IMR-90 (cell line): Measurements from ENCODE around the gene APLF. TPM values are rescaled to one million over a fixed set of nuclear protein-coding genes. Genes with fewer than 3 reads are reported as not detected.

Experiments used
- ATAC-seq: fragments of 200-7000 bp; cut with Tn5 transposase; 2 replicates; pipeline ENCODE4 v1.9.1; 2020; ENCODE audit warnings: low read depth, mild to moderate bottlenecking, moderate library complexity
- BruUV-seq: library from RNA; stranded (reverse); fragments of 400-500 nt; replicated peaks from 2 replicates; lab custom pipeline; 2021; lab: Mats Ljungman, UMichigan
- CTCF ChIA-PET: fragments of 300-600 bp; formaldehyde crosslinking; extraction: SDS; loops from one replicate; lab custom pipeline; 2021; ENCODE audit warnings: antibody characterized with exemption; lab: Yijun Ruan, JAX
- POLR2A ChIA-PET: fragments of 300-600 bp; sonication (Branson Sonifier 250); formaldehyde crosslinking; loops from one replicate; lab custom pipeline; 2022; ENCODE audit warnings: antibody characterized with exemption; ENCODE audit not compliant: unreplicated experiment; lab: Charles Lee
- DNase-seq: peaks from one replicate; pipeline ENCODE4 v3.0.0; 2013
- H2AFZ ChIP-seq: replicated peaks from 2 replicates; pipeline ENCODE3; 2013; ENCODE audit warnings: low read length, mild to moderate bottlenecking; ENCODE audit not compliant: poor library complexity
- H2AK5ac ChIP-seq: 2 replicates; pipeline ENCODE4 v1.6.1; 2013; ENCODE audit warnings: low read depth, low read length, inconsistent platforms
- H2AK9ac ChIP-seq: replicated peaks from 2 replicates; pipeline ENCODE3; 2013; ENCODE audit warnings: mild to moderate bottlenecking, low read depth, low read length, moderate library complexity; ENCODE audit not compliant: poor library complexity
- H2BK120ac ChIP-seq: 2 replicates; pipeline ENCODE4 v1.6.1; 2013; ENCODE audit warnings: low read depth, low read length, inconsistent platforms
- H2BK15ac ChIP-seq: 3 replicates; pipeline ENCODE4 v1.6.1; 2013; ENCODE audit warnings: low read depth, low read length, inconsistent platforms
- H2BK20ac ChIP-seq: 2 replicates; pipeline ENCODE4 v1.6.1; 2013; ENCODE audit warnings: low read depth, mild to moderate bottlenecking, inconsistent platforms, low read length, moderate library complexity
- H2BK5ac ChIP-seq: 2 replicates; pipeline ENCODE4 v1.6.1; 2013; ENCODE audit warnings: mild to moderate bottlenecking, low read depth, low read length, inconsistent platforms; ENCODE audit not compliant: poor library complexity, severe bottlenecking
- H3K14ac ChIP-seq: replicated peaks from 2 replicates; pipeline ENCODE4 v1.6.1; 2013; ENCODE audit warnings: low read depth, low read length, inconsistent platforms
- H3K18ac ChIP-seq: 2 replicates; pipeline ENCODE4 v1.6.1; 2013; ENCODE audit warnings: low read depth, low read length, control low read depth
- H3K23ac ChIP-seq: 2 replicates; pipeline ENCODE4 v1.6.1; 2013; ENCODE audit warnings: low read depth, low read length, inconsistent platforms
- H3K27ac ChIP-seq: 2 replicates; pipeline ENCODE4 v1.5.1; 2013; ENCODE audit warnings: mild to moderate bottlenecking, control low read depth, low read length; ENCODE audit not compliant: insufficient read depth
- H3K27me3 ChIP-seq: 2 replicates; pipeline ENCODE4 v1.6.1; 2013; ENCODE audit warnings: low read length; ENCODE audit not compliant: control insufficient read depth, insufficient read depth
- H3K36me3 ChIP-seq: 2 replicates; pipeline ENCODE4 v1.6.1; 2013; ENCODE audit warnings: low read length, mixed read lengths; ENCODE audit not compliant: control insufficient read depth, insufficient read depth
- H3K4ac ChIP-seq: 2 replicates; pipeline ENCODE4 v1.6.1; 2013; ENCODE audit warnings: low read depth, low read length, inconsistent platforms
- H3K4me1 ChIP-seq: 2 replicates; pipeline ENCODE4 v1.6.1; 2013; ENCODE audit warnings: low read length, mixed read lengths; ENCODE audit not compliant: control insufficient read depth, insufficient read depth
- H3K4me2 ChIP-seq: 2 replicates; pipeline ENCODE4 v1.6.1; 2013; ENCODE audit warnings: low read depth, mild to moderate bottlenecking, control low read depth, low read length, moderate library complexity
- H3K4me3 ChIP-seq: 2 replicates; pipeline ENCODE4 v1.5.1; 2013; ENCODE audit warnings: low read depth, mild to moderate bottlenecking, control low read depth, low read length, moderate library complexity; ENCODE audit not compliant: insufficient read depth
- H3K56ac ChIP-seq: 2 replicates; pipeline ENCODE4 v1.6.1; 2013; ENCODE audit warnings: low read length, inconsistent platforms; ENCODE audit not compliant: insufficient read depth; ENCODE audit errors: extremely low read depth
- H3K79me1 ChIP-seq, 2 experiments: 2 replicates each; pipeline ENCODE4 v1.6.1; 2013; ENCODE audit warnings: low read length in 2 of 2, inconsistent platforms in 1 of 2, low read depth in 1 of 2
- H3K9ac ChIP-seq: 2 replicates; pipeline ENCODE4 v1.6.1; 2013; ENCODE audit warnings: low read depth, low read length, control low read depth
- H3K9me1 ChIP-seq: 2 replicates; pipeline ENCODE4 v1.6.1; 2013; ENCODE audit warnings: low read length, inconsistent platforms; ENCODE audit not compliant: insufficient read depth
- H3K9me3 ChIP-seq: 2 replicates; pipeline ENCODE4 v1.6.1; 2013; ENCODE audit warnings: low read length; ENCODE audit not compliant: control insufficient read depth, insufficient read depth
- H4K20me1 ChIP-seq: 2 replicates; pipeline ENCODE4 v1.6.1; 2013; ENCODE audit warnings: low read length, inconsistent platforms; ENCODE audit not compliant: insufficient read depth
- H4K5ac ChIP-seq: 2 replicates; pipeline ENCODE4 v1.6.1; 2013; ENCODE audit warnings: mild to moderate bottlenecking, low read depth, low read length, control low read depth
- H4K8ac ChIP-seq, 2 experiments: 2 replicates each; pipeline ENCODE4 v1.6.1; 2013; ENCODE audit warnings: low read depth in 2 of 2, low read length in 2 of 2, control low read depth in 1 of 2, inconsistent platforms in 1 of 2
- H4K91ac ChIP-seq: 2 replicates; pipeline ENCODE4 v1.6.1; 2013; ENCODE audit warnings: low read depth, low read length, inconsistent platforms; ENCODE audit not compliant: insufficient read depth
- CEBPB ChIP-seq: IDR thresholded peaks from 2 replicates; pipeline ENCODE4 v1.6.1; 2012; ENCODE audit warnings: low read depth, low read length, improper control_type of control experiment
- CHD1 ChIP-seq: IDR thresholded peaks from 2 replicates; pipeline ENCODE4 v1.6.1; 2012; ENCODE audit warnings: low read depth, low read length, improper control_type of control experiment
- MXI1 ChIP-seq: IDR thresholded peaks from 2 replicates; pipeline ENCODE4 v1.6.1; 2012; ENCODE audit warnings: low read depth, mild to moderate bottlenecking, low read length, moderate library complexity, borderline replicate concordance
- NFE2L2 ChIP-seq: fragments of 150-350 bp; IDR thresholded peaks from 2 replicates; pipeline ENCODE4 v1.6.1; 2016; ENCODE audit warnings: low read depth, mild to moderate bottlenecking, low read length
- POLR2A ChIP-seq: IDR thresholded peaks from 2 replicates; pipeline ENCODE4 v1.6.1; 2012; ENCODE audit warnings: mild to moderate bottlenecking, low read depth, low read length
- RAD21 ChIP-seq: IDR thresholded peaks from 2 replicates; pipeline ENCODE4 v1.6.1; 2012; ENCODE audit warnings: low read length, improper control_type of control experiment
- RFX5 ChIP-seq: IDR thresholded peaks from 2 replicates; pipeline ENCODE4 v1.8.0; 2012; ENCODE audit warnings: low read depth, mild to moderate bottlenecking, low read length, moderate library complexity
- SMC3 ChIP-seq: fragments of 150-350 bp; IDR thresholded peaks from 2 replicates; pipeline ENCODE4 v1.6.1; 2016; ENCODE audit warnings: low read depth, mild to moderate bottlenecking, antibody characterized with exemption, low read length, moderate library complexity
- WGBS, 2 experiments: methylation state at CpG; one replicate each; pipeline versions ENCODE4 v1.1.5 to v1.1.7; 2013; ENCODE audit warnings: missing lambda C conversion rate in 2 of 2; ENCODE audit not compliant: insufficient read length in 1 of 2; ENCODE audit errors: extremely low coverage in 2 of 2; 5-methylcytosine and 5-hydroxymethylcytosine counted together
- dilution Hi-C: fragments of 300-500 bp; cut with HindIII; formaldehyde crosslinking; loops from one replicate; pipeline ENCODE4 v1.14.3; 2018; ENCODE audit warnings: low sequenced_read_pairs; ENCODE audit not compliant: unreplicated experiment
- in situ Hi-C: fragments of 300-500 bp; cut with MboI; formaldehyde crosslinking; loops from 3 replicates; pipeline ENCODE4 v1.14.3; 2019; ENCODE audit warnings: low sequenced_read_pairs, inconsistent platforms, mixed read lengths
- intact Hi-C: fragments of 100-400 bp; cut with micrococcal nuclease; formaldehyde crosslinking; loops from 2 replicates; pipeline ENCODE4 v1.10.0; 2022
- polyA plus RNA-seq, 3 experiments: library from polyadenylated mRNA; depleted of rRNA; stranded (reverse); fragments of >200 nt; gene quantifications; 2 replicates each; pipeline ENCODE4 v1.2.3, GENCODE V29; 2012; ENCODE audit warnings: low replicate concordance in 1 of 3
- total RNA-seq: library from RNA; depleted of rRNA; stranded (reverse); fragments of >200 nt; gene quantifications from 2 replicates; pipeline ENCODE4 v1.2.3, GENCODE V29; 2012

APLF gene
- total and polyA plus RNA-seq, 2 of the 4 experiments (the other 2 are of a cell fraction), result 1.5 to 2.3 TPM

DNA sequence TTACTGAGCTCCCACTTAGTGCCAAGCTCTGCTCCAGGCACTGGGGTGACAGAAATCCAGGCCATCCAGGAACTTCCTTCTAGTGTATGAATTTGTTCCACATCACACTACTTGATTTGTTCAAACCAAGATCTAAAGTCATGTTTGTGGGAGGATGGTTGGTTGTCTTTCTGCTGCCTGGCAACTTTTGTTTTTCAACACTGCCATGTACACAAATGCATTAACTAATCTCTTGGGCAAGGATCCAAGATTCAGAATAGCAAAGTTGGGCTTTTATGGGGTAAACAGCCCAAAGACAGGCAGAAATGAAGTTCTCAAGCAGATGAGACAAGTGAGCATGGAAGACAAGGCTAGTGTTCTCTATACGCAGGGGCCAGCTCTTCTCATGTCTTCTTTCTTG is 122.6 kb downstream of the APLF start:
- no CpG with 5 or more reads among the region's 1 CpG for WGBS, 2 experiments
- Histone ChIP-seq H3K4me2 (no peak overlapping the region), H4K20me1 (no peaks in the 10 kb centered on the region), H2BK20ac (no peak overlapping the region), H4K91ac (no peak overlapping the region; the same call in 1 of the 2 replicates), H3K23ac (no peak overlapping the region), H3K79me1 (no peaks in the 10 kb centered on the region), H3K27me3 (peaks cover 2% of the 10 kb centered on the region; the same call in 1 of the 2 replicates), H3K14ac (no peak overlapping the region), H3K9me3 (no peaks in the 10 kb centered on the region), H3K4me3 (no peak overlapping the region), H3K18ac (no peak overlapping the region), H3K27ac (no peak overlapping the region), H4K8ac (no peak overlapping the region), H3K4me1 (no peaks in the 10 kb centered on the region), H2BK5ac (no peak overlapping the region), H2BK15ac (no peak overlapping the region), H3K56ac (no peak overlapping the region), H2BK120ac (no peak overlapping the region), H4K5ac (no peak overlapping the region), H3K4ac (no peak overlapping the region), H2AFZ (no peak overlapping the region), H3K9ac (no peak overlapping the region), H2AK9ac (no peak overlapping the region), H2AK5ac (no peak overlapping the region), H3K9me1 (no peaks in the 10 kb centered on the region), H3K36me3 (no peaks in the 10 kb centered on the region)
- BruUV-seq, result no TSS peak
- CTCF ChIA-PET, result no interaction called here
- no peak for TF ChIP-seq CHD1
- TF ChIP-seq CEBPB, result no peak
- TF ChIP-seq POLR2A, result no peak
- no peak for TF ChIP-seq RFX5
- no peak for TF ChIP-seq MXI1
- no peak for TF ChIP-seq NFE2L2
- TF ChIP-seq SMC3, result no peak
- no peak for TF ChIP-seq RAD21
- ATAC-seq (no peak), DNase-seq (no peak)
- in situ Hi-C loops, result loop anchor here (25.0 kb wide), 1 partner anchor 103 kb away; no protein-coding TSS in a partner anchor
- POLR2A ChIA-PET, result no interaction called here
- dilution Hi-C loops, result no loop called here
- intact Hi-C loops, result no loop called here
